Omental fat pad (tissue), 4 donors: ENCODE results near the gene BMP15. TPM values are rescaled to one million over a fixed set of nuclear protein-coding genes. Genes with fewer than 3 reads are reported as not detected.

Experiments used
- ATAC-seq: fragments of 150-250 bp; one replicate; pipeline ENCODE4 v1.9.1; 2016; ENCODE audit warnings: mild to moderate bottlenecking, moderate library complexity; ENCODE audit not compliant: low FRiP score
- DNase-seq: peaks from one replicate; pipeline ENCODE4 v3.0.0-alpha.2; 2019; ENCODE audit warnings: low spot score
- CTCF ChIP-seq, 3 donors: fragments of 450-650 bp; IDR thresholded peaks; one replicate each; pipeline ENCODE4 v1.5.1; 2016 to 2017; ENCODE audit warnings: antibody characterized with exemption in 3 of 3, mild to moderate bottlenecking in 3 of 3, moderate library complexity in 2 of 3
- total RNA-seq, 4 donors: library from RNA; depleted of rRNA; stranded (reverse); fragments of >200 nt; gene quantifications; one replicate each; pipeline ENCODE4 v1.1.0, GENCODE V29; 2016

BMP15 gene
- total RNA-seq = not detected

GRCh38 chrX:50910685-50911176 lies at the start of gene BMP15:
BMP15 (plus strand) TSS chrX:50910735; CDS start chrX:50910784, 49 bp downstream.
- TF ChIP-seq CTCF (IDR thresholded peaks at IDR 0.05) = no peak
- DNase-seq (no peak), ATAC-seq (no peak)

DNA sequence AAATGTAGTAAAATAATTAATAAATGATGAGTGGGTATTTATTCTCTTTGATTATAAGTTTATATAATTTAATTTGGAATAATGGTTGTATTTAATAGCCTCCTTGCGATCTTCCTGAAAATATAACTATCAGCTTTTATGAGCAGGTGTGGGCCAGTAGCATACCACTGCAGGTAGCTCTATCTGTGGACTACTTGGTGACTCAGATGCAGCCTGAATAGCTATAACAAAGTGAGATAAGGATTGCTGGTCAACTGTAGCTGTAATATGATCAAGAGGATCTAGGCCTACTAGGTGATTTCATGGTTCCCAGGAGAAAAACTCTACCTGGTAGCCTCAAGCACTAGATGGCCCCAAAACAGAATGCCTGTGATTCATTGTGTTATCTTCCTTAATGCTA lies 47.1 kb upstream of the BMP15 start:
- DNase-seq (no peak), ATAC-seq (no peak)
- TF ChIP-seq CTCF (IDR thresholded peaks at IDR 0.05) = no peak

GRCh38 chrX:50865311-50865710 lies 45.2 kb upstream of the BMP15 start:
- no peak for TF ChIP-seq CTCF (IDR thresholded peaks at IDR 0.05)
- no peak for DNase-seq
- no peak for ATAC-seq

GRCh38 chrX:50871922-50872453 lies 38.5 kb upstream of the BMP15 start:
- no peak for TF ChIP-seq CTCF (IDR thresholded peaks at IDR 0.05)
- DNase-seq (no peak), ATAC-seq (no peak)

DNA sequence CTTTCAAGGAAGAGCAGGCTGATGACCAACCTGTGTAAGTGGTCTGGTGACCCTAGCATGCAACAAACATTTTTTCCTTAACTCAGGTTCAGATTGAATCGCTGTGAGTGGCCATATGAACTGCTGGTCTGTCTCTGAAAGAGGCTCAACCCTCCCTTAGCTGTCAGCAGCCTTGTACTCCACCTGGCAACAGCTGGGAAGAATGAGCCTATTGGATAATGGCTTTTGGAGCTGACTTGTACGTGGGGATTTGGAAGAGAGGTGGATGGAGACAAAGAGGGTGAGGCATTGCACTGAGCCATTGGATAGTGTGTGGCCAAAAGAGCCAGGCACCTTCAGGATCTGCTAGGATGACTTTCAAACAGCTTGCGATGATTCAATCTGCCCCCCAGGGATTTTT lies 35.7 kb upstream of the BMP15 start:
- no peak for TF ChIP-seq CTCF (IDR thresholded peaks at IDR 0.05)
- DNase-seq = no peak
- no peak for ATAC-seq

- DNase-seq (no peak), ATAC-seq (no peak)
- TF ChIP-seq CTCF (IDR thresholded peaks at IDR 0.05) = no peak
These were observed 34.0 kb upstream of the BMP15 start for GRCh38 chrX:50876551-50876950.

DNA sequence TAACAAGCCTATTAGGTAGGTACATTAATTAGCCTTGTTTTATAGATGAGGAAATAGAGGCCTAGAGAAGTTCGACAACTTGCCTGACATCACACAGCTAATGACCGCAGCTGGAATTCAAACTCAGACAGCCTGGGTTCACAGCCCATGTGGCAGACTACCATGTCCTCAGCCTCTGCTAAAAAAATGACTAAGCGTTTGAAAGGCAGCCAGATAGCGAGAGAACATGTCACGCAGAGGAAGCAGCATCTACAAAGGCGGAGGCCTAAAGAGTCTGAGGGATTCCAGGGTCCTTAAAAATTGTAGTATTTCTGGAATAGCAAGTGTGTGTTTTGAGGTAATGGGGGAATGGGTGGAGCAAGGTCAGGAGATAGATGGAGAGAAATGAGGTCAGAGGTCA lies 33.2 kb upstream of the BMP15 start:
- no peak for ATAC-seq
- TF ChIP-seq CTCF (IDR thresholded peaks at IDR 0.05) = no peak
- DNase-seq = no peak
